Glutamatergic neuron (in vitro differentiated cells): ENCODE results near the gene SNX3. TPM values are rescaled to one million over a fixed set of nuclear protein-coding genes. Genes with fewer than 3 reads are reported as not detected.

ENCODE experiments used
- DNase-seq: peaks from one replicate; pipeline ENCODE4 v3.0.0; 2022
- H3K27ac Mint-ChIP-seq: one replicate; pipeline ENCODE4 v1.8.0; 2020; ENCODE audit warnings: mild to moderate bottlenecking, mixed read lengths, inconsistent platforms; ENCODE audit not compliant: unreplicated experiment
- H3K27me3 Mint-ChIP-seq: one replicate; pipeline ENCODE4 v1.8.0; 2020; ENCODE audit warnings: mild to moderate bottlenecking, moderate library complexity, mixed read lengths, inconsistent platforms; ENCODE audit not compliant: unreplicated experiment
- H3K36me3 Mint-ChIP-seq: one replicate; pipeline ENCODE4 v1.8.0; 2020; ENCODE audit warnings: mild to moderate bottlenecking, mixed read lengths, inconsistent platforms; ENCODE audit not compliant: unreplicated experiment
- H3K4me1 Mint-ChIP-seq: one replicate; pipeline ENCODE4 v1.8.0; 2020; ENCODE audit warnings: mild to moderate bottlenecking, low read depth, mixed read lengths, inconsistent platforms; ENCODE audit not compliant: unreplicated experiment
- H3K4me3 Mint-ChIP-seq: one replicate; pipeline ENCODE4 v1.8.0; 2020; ENCODE audit warnings: mild to moderate bottlenecking, mixed read lengths, inconsistent platforms; ENCODE audit not compliant: unreplicated experiment
- H3K9me3 Mint-ChIP-seq: one replicate; pipeline ENCODE4 v1.8.0; 2020; ENCODE audit warnings: mild to moderate bottlenecking, moderate library complexity, mixed read lengths, inconsistent platforms; ENCODE audit not compliant: unreplicated experiment
- total RNA-seq: library from RNA; stranded (reverse); fragmentation: NEBNext Ultra II Directional; extraction: Animal tissue kit (Norgen Biotek cat#: 25700); gene quantifications from one replicate; pipeline ENCODE4 v1.2.1, GENCODE V29; 2021; ENCODE audit not compliant: unreplicated experiment
- TF ChIP-seq, protein P1 (sequence below): fragments of 200-600 bp; sonication (generic); IDR thresholded peaks from one replicate; pipeline ENCODE4 v1.5.0; 2021; ENCODE audit not compliant: partially characterized antibody, unreplicated experiment

Gene SNX3
- total RNA-seq, 1 donor from 2014 or later, result 66.2 TPM

- H3K4me3 Mint-ChIP-seq, result no peak overlapping the region
- TF ChIP-seq, protein P1, sequence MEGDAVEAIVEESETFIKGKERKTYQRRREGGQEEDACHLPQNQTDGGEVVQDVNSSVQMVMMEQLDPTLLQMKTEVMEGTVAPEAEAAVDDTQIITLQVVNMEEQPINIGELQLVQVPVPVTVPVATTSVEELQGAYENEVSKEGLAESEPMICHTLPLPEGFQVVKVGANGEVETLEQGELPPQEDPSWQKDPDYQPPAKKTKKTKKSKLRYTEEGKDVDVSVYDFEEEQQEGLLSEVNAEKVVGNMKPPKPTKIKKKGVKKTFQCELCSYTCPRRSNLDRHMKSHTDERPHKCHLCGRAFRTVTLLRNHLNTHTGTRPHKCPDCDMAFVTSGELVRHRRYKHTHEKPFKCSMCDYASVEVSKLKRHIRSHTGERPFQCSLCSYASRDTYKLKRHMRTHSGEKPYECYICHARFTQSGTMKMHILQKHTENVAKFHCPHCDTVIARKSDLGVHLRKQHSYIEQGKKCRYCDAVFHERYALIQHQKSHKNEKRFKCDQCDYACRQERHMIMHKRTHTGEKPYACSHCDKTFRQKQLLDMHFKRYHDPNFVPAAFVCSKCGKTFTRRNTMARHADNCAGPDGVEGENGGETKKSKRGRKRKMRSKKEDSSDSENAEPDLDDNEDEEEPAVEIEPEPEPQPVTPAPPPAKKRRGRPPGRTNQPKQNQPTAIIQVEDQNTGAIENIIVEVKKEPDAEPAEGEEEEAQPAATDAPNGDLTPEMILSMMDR, result no peak
- DNase-seq, result no peak
- no peaks in the 10 kb centered on the region for H3K27me3 Mint-ChIP-seq
- H3K36me3 Mint-ChIP-seq, result peaks cover 19% of the 10 kb centered on the region
- no peak overlapping the region for H3K27ac Mint-ChIP-seq
- H3K9me3 Mint-ChIP-seq, result peaks cover 2% of the 10 kb centered on the region
- H3K4me1 Mint-ChIP-seq, result no peaks in the 10 kb centered on the region
These were observed 17.0 kb downstream of the SNX3 start for GRCh38 chr6:108243836-108244235.

- Mint-ChIP-seq H3K27me3 (no peaks in the 10 kb centered on the region), H3K4me3 (no peak overlapping the region), H3K36me3 (peaks cover 19% of the 10 kb centered on the region), H3K27ac (no peak overlapping the region), H3K4me1 (no peaks in the 10 kb centered on the region), H3K9me3 (peaks cover 2% of the 10 kb centered on the region)
- TF ChIP-seq, protein P1, result no peak
- DNase-seq, result no peak
These were observed 18.1 kb downstream of the SNX3 start for GRCh38 chr6:108242721-108243120.

GRCh38 chr6:108242259-108242658 is 18.6 kb downstream of the SNX3 start:
- H3K36me3 Mint-ChIP-seq, result peaks cover 19% of the 10 kb centered on the region
- TF ChIP-seq, protein P1, result no peak
- H3K4me1 Mint-ChIP-seq, result no peaks in the 10 kb centered on the region
- no peak for DNase-seq
- H3K27me3 Mint-ChIP-seq, result no peaks in the 10 kb centered on the region
- peaks cover 2% of the 10 kb centered on the region for H3K9me3 Mint-ChIP-seq
- H3K4me3 Mint-ChIP-seq, result no peak overlapping the region
- H3K27ac Mint-ChIP-seq, result no peak overlapping the region

- TF ChIP-seq, protein P1, result no peak
- Mint-ChIP-seq H3K27ac (no peak overlapping the region), H3K36me3 (peaks cover 10% of the 10 kb centered on the region), H3K4me1 (no peaks in the 10 kb centered on the region), H3K4me3 (no peak overlapping the region), H3K27me3 (no peaks in the 10 kb centered on the region), H3K9me3 (peaks cover 2% of the 10 kb centered on the region)
- DNase-seq, result no peak
These were observed 22.5 kb downstream of the SNX3 start for GRCh38 chr6:108238322-108238721.

DNA sequence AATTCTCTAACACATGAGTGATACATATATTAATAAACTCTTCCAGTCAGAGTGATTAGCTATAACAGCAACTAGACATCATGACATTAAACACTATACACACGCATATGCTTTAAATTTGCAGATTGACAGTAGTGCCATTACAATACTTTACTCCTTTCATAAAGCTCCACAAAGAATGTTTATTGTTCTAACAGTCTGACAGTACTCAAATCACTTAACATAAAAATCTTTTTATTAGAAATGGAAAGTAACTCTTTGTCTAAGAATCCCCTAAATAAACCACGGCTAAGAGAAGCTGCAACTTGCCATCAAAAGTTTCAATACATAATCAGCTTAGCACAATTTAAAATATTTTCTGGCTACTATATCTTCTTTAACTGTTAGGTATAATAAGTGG is 24.0 kb downstream of the SNX3 start:
- Mint-ChIP-seq H3K36me3 (no peaks in the 10 kb centered on the region), H3K4me3 (no peak overlapping the region), H3K27ac (no peak overlapping the region), H3K27me3 (no peaks in the 10 kb centered on the region), H3K4me1 (no peaks in the 10 kb centered on the region), H3K9me3 (peaks cover 2% of the 10 kb centered on the region)
- TF ChIP-seq, protein P1, result no peak
- no peak for DNase-seq
